OCI-LY3 (cell line): ENCODE results near the gene PLIN1.

Experiments
- H2AFZ ChIP-seq: fragments of 200-600, 300-600 bp; shearing (Covaris generic); 2 replicates; pipeline ENCODE4 v1.6.0; 2014; ENCODE audit warnings: antibody characterized with exemption, low read depth, low read length
- H3K27ac ChIP-seq: fragments of 200-600, 300-600 bp; sonication (generic); 2 replicates; pipeline ENCODE4 v1.5.1; 2014; ENCODE audit warnings: mild to moderate bottlenecking, low read length, moderate library complexity, mixed read lengths
- H3K27me3 ChIP-seq: fragments of 200-600, 300-600 bp; sonication (generic); 2 replicates; pipeline ENCODE4 v1.6.1; 2014; ENCODE audit warnings: low read depth, low read length, mixed read lengths
- H3K36me3 ChIP-seq: fragments of 200-600, 300-600 bp; sonication (generic); replicated peaks from 2 replicates; pipeline ENCODE3; 2014; ENCODE audit warnings: low read depth, low read length, mixed read lengths
- H3K4me1 ChIP-seq: fragments of 300-600, 200-600 bp; sonication (generic); 2 replicates; pipeline ENCODE4 v1.6.1; 2014; ENCODE audit warnings: low read length, mixed read lengths
- H3K4me2 ChIP-seq: fragments of 200-600, 300-600 bp; sonication (generic); 2 replicates; pipeline ENCODE4 v1.6.1; 2014; ENCODE audit warnings: low read length, mixed read lengths
- H3K4me3 ChIP-seq: fragments of 300-600, 200-600 bp; sonication (generic); 2 replicates; pipeline ENCODE4 v1.5.1; 2014; ENCODE audit warnings: antibody characterized with exemption, mild to moderate bottlenecking, low read length, moderate library complexity
- H3K79me2 ChIP-seq: fragments of 300-600, 200-600 bp; shearing (Covaris generic); 2 replicates; pipeline ENCODE4 v1.6.1; 2014; ENCODE audit warnings: mild to moderate bottlenecking, low read length, mixed read lengths
- H3K9ac ChIP-seq: fragments of 300-600, 200-600 bp; shearing (Covaris generic); 2 replicates; pipeline ENCODE4 v1.6.0; 2014; ENCODE audit warnings: mild to moderate bottlenecking, low read length, moderate library complexity
- H3K9me3 ChIP-seq: fragments of 200-600, 300-600 bp; shearing (Covaris generic); 2 replicates; pipeline ENCODE4 v1.6.1; 2014; ENCODE audit warnings: low read length, mixed read lengths; ENCODE audit not compliant: insufficient read depth
- H4K20me1 ChIP-seq: fragments of 200-600, 300-600 bp; sonication (generic); 2 replicates; pipeline ENCODE4 v1.6.1; 2016; ENCODE audit warnings: low read length, mixed read lengths; ENCODE audit not compliant: insufficient read depth
- EZH2phosphoT487 ChIP-seq: fragments of 200-600 bp; shearing (Covaris generic); IDR thresholded peaks from 2 replicates; pipeline ENCODE4 v1.6.1; 2018; ENCODE audit warnings: antibody characterized with exemption, mixed run types, low read depth
- TF ChIP-seq, protein P1 (sequence below): fragments of 200-600, 300-600 bp; sonication (generic); IDR thresholded peaks from 2 replicates; pipeline ENCODE4 v1.5.1; 2014; ENCODE audit warnings: antibody characterized with exemption, low read length, low read depth

PLIN1 gene

GRCh38 chr15:89645680-89646079 lies 33.5 kb downstream of the PLIN1 start:
- Histone ChIP-seq H3K9me3 (no peaks in the 10 kb centered on the region), H3K79me2 (no peaks in the 10 kb centered on the region), H3K4me3 (no peak overlapping the region), H3K4me2 (no peak overlapping the region), H3K4me1 (no peaks in the 10 kb centered on the region), H4K20me1 (no peaks in the 10 kb centered on the region), H2AFZ (no peak overlapping the region), H3K27ac (no peak overlapping the region), H3K9ac (no peak overlapping the region), H3K36me3 (peaks cover 16% of the 10 kb centered on the region), H3K27me3 (no peaks in the 10 kb centered on the region)
- TF ChIP-seq EZH2phosphoT487: no peak
- TF ChIP-seq, protein P1, sequence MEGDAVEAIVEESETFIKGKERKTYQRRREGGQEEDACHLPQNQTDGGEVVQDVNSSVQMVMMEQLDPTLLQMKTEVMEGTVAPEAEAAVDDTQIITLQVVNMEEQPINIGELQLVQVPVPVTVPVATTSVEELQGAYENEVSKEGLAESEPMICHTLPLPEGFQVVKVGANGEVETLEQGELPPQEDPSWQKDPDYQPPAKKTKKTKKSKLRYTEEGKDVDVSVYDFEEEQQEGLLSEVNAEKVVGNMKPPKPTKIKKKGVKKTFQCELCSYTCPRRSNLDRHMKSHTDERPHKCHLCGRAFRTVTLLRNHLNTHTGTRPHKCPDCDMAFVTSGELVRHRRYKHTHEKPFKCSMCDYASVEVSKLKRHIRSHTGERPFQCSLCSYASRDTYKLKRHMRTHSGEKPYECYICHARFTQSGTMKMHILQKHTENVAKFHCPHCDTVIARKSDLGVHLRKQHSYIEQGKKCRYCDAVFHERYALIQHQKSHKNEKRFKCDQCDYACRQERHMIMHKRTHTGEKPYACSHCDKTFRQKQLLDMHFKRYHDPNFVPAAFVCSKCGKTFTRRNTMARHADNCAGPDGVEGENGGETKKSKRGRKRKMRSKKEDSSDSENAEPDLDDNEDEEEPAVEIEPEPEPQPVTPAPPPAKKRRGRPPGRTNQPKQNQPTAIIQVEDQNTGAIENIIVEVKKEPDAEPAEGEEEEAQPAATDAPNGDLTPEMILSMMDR: no peak

- Histone ChIP-seq H3K36me3 (peaks cover 8% of the 10 kb centered on the region), H3K27me3 (no peaks in the 10 kb centered on the region), H3K4me2 (no peak overlapping the region), H3K27ac (no peak overlapping the region), H3K4me1 (no peaks in the 10 kb centered on the region), H3K9me3 (no peaks in the 10 kb centered on the region), H3K79me2 (no peaks in the 10 kb centered on the region), H4K20me1 (no peaks in the 10 kb centered on the region), H3K4me3 (no peak overlapping the region), H3K9ac (no peak overlapping the region), H2AFZ (no peak overlapping the region)
- no peak for TF ChIP-seq EZH2phosphoT487
- TF ChIP-seq, protein P1: no peak
Observed at GRCh38 chr15:89642106-89642505, 37.1 kb downstream of the PLIN1 start.

DNA sequence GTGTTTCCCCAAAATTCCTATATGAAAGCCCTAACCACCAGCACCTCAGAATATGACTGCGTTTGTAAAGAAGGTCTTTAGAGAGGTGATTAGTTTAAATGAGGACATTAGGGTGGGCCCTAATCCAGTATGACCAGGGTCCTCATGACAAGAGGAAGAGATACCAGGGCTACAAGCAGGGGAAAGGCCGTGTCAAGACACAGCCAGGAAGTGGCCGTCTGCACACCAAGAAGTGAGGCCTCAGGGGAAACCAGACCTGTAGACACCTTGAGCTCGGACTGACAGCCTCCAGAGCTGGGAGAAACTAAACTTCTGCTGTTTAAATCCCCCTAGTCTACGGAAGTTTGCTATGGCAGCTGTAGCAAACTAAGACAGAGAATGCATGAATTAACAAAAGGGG lies 38.1 kb downstream of the PLIN1 start:
- H3K9me3 ChIP-seq: no peaks in the 10 kb centered on the region
- H4K20me1 ChIP-seq: no peaks in the 10 kb centered on the region
- H3K36me3 ChIP-seq: peaks cover 8% of the 10 kb centered on the region
- no peak overlapping the region for H3K27ac ChIP-seq
- no peaks in the 10 kb centered on the region for H3K79me2 ChIP-seq
- no peak overlapping the region for H3K4me3 ChIP-seq
- H3K9ac ChIP-seq: no peak overlapping the region
- H3K27me3 ChIP-seq: no peaks in the 10 kb centered on the region
- H2AFZ ChIP-seq: no peak overlapping the region
- no peaks in the 10 kb centered on the region for H3K4me1 ChIP-seq
- no peak overlapping the region for H3K4me2 ChIP-seq
- no peak for TF ChIP-seq EZH2phosphoT487
- TF ChIP-seq, protein P1: no peak

DNA sequence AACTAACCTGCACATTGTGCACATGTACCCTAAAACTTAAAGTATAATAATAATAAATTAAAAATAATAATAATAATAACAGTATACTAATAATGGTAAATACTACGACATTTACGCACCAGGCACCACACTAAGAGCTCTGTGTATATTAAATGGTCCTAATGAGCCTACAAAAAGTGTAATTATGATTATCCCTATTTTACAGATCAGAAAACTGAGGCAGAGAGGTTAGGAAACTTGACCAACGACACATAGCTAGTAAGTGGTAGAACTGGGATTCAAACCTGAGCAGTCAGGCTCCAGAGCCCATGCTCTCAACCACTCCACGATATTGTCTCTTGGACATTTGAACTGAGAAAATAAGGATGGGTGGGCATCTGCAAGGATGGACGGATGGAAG lies 38.9 kb downstream of the PLIN1 start:
- no peak overlapping the region for H3K9ac ChIP-seq
- H3K4me2 ChIP-seq: no peak overlapping the region
- H2AFZ ChIP-seq: no peak overlapping the region
- TF ChIP-seq EZH2phosphoT487: no peak
- H3K9me3 ChIP-seq: no peaks in the 10 kb centered on the region
- H3K4me3 ChIP-seq: no peak overlapping the region
- no peaks in the 10 kb centered on the region for H3K27me3 ChIP-seq
- H4K20me1 ChIP-seq: no peaks in the 10 kb centered on the region
- no peak overlapping the region for H3K27ac ChIP-seq
- no peaks in the 10 kb centered on the region for H3K79me2 ChIP-seq
- H3K4me1 ChIP-seq: no peaks in the 10 kb centered on the region
- peaks cover 8% of the 10 kb centered on the region for H3K36me3 ChIP-seq

DNA sequence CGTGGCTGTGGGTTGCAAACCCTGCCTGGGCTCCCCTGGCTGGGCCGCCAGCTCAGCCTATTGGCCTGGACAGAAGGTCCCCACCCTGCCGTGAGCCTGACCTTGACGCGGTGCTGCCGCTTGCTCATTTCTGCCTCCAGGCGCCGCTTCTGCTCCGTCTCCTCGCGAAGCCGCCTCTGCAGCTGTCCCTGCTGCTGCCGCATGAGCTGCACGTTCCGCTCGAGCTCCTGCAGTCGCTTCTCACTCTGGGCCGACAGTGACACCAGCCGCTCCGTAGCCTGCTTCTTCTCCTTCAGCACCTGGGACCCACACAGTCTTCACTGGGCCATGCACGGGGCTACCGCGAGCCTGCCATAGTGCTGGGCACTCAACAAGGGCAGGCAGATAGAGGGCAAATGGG lies 45.6 kb downstream of the PLIN1 start:
- TF ChIP-seq, protein P1: no peak
- no peak for TF ChIP-seq EZH2phosphoT487
- Histone ChIP-seq H3K9me3 (no peaks in the 10 kb centered on the region), H3K36me3 (peaks cover 50% of the 10 kb centered on the region), H3K4me1 (peaks cover 1% of the 10 kb centered on the region; the same call in 1 of the 2 replicates), H3K27me3 (no peaks in the 10 kb centered on the region), H2AFZ (no peak overlapping the region), H3K4me3 (no peak overlapping the region), H3K79me2 (no peaks in the 10 kb centered on the region), H3K4me2 (no peak overlapping the region), H3K9ac (no peak overlapping the region), H4K20me1 (no peaks in the 10 kb centered on the region), H3K27ac (no peak overlapping the region)
